HG03442 (cell line): Measurements from ENCODE around the gene CHRDL2.
A peak's percentile ranks its signal among the peaks of the same experiment; 100 is the strongest.
"Not testable (repeated sequence)": the region's sequence is repeated elsewhere in the genome, so short reads cannot be mapped to it uniquely, and the experiment has no call there.

ENCODE experiments used
- ATAC-seq: cut with Tn5 transposase; IDR thresholded peaks from one replicate; pipeline ENCODE4 v1.9.1; 2021; ENCODE audit warnings: mild to moderate bottlenecking, moderate library complexity; ENCODE audit not compliant: unreplicated experiment

Gene CHRDL2

GRCh38 chr11:74731301-74732094 lies at the start of gene CHRDL2:
Gene CHRDL2 (minus strand): TSS chr11:74731426. CDS start chr11:74730888, 538 bp downstream.
- no peak for ATAC-seq

DNA sequence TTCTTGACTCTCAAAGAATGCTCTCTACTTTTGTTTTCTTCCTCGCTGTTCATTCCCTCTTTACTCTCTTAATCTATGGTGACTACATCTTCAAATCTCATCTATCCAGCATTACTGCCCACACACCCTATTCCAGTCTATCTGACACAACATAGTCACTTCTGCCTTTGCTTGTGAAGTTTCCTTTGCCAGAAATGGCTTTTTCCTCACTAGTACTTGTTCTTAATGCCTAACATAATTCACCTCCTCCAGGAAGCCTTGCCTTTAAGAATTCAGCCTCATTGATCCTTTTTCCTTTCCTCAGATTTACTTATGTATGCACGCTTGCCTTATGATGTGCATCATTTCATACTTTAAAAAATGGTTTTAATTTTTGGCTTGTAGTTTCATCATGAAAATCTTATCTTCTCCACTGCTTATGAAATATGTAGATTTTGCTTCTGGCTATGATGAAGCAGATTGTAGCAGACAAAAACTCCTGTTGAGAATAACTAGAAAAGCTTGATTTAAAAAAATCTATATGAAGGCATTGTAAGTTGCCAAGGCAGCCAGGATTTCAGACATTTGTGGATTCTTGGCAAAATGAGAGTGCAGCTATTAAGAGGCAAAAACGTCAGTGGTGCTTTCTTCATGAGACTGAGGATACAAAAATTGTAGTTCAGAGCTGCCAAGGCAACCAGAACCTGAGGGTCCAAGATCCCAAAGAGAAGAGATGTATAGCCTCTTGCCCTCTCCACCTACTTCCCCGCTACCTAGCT lies 49.2 kb upstream of the CHRDL2 start:
- ATAC-seq = no peak

DNA sequence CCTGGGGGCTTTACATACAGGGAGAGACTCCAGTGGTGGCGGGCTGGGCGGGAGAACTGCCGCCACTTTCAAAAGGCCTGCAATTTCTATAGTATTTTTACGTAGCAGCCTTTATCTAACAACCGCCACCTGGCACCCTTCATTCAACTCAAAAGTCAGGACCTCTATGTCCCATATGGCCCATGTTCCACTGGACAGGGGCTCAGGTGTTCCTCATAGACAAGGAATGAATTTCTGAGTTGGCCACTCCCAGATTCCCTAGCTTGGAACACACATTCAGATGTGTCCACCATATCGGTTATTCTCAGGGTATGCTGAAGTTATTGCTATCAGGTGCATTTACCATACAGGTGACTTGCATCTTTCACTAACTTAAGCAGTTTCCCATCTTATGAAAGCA lies 47.4 kb upstream of the CHRDL2 start:
- ATAC-seq = no peak

- no peak for ATAC-seq
These were observed 46.7 kb upstream of the CHRDL2 start for GRCh38 chr11:74777877-74778276.

GRCh38 chr11:74777038-74777437 lies 45.8 kb upstream of the CHRDL2 start:
- no peak for ATAC-seq

- no peak for ATAC-seq
These were observed 45.3 kb upstream of the CHRDL2 start for GRCh38 chr11:74776546-74776945.

GRCh38 chr11:74775762-74776161 lies 44.5 kb upstream of the CHRDL2 start:
- ATAC-seq = no peak

DNA sequence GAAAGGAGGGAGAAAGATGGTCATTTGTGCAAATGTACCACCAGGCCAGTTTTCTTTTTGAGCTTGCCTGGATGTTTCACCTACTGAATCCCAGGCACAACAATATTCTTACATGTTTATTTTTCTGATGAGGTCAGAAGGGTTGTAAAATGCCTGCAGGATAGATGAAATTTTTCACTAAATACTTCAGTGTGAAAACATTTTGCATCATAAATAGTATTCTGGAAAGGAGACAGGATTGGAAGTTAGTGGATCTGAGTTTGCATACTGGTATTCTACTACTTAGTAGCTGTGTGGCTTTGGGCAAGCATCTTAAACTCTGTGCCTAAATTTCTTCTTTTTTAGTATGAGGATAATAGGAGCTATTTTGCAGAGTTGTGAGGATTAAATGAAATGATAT lies 42.2 kb upstream of the CHRDL2 start:
- ATAC-seq = no peak

DNA sequence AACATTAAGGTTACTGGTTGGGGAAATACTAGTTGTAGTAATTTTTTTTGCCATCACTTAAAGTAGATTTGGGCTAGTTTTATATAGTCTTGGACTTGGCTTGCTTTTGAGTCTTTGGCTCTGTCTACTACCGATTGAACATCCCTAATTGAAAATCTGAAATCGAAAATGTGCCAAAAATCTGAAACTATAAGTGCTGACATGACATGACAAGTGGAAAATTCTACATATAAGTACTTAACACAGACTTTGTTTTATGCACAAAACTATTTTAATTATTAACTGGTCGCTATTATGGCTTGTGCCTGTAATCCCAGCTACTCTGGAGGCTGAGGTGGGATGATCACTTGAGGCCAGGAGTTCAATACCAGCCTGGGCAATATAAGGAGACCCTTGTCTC lies 39.9 kb upstream of the CHRDL2 start:
- ATAC-seq = no peak

DNA sequence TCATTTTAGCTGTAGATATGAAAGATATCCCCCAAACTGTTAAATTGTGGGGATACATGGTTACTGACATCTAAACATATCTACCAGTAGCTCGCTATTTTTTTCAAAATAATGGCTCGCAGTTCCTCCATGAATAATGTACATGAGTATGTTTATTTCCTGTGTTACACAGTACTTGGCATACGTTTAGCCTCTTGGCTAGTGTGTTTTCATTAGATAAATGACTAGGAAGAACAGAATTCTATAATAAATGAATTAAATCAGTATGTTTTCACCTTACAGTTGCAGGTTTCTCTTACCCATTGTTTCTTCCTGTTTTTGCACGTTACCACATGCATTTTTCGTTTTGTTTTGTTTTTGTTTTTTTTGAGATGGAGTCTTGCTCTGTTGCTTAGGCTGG lies 39.2 kb upstream of the CHRDL2 start:
- ATAC-seq = no peak

GRCh38 chr11:74769055-74769707 lies 38.0 kb upstream of the CHRDL2 start:
- no peak for ATAC-seq

GRCh38 chr11:74768172-74768651 lies 37.0 kb upstream of the CHRDL2 start:
- peak; percentile 52 for ATAC-seq

DNA sequence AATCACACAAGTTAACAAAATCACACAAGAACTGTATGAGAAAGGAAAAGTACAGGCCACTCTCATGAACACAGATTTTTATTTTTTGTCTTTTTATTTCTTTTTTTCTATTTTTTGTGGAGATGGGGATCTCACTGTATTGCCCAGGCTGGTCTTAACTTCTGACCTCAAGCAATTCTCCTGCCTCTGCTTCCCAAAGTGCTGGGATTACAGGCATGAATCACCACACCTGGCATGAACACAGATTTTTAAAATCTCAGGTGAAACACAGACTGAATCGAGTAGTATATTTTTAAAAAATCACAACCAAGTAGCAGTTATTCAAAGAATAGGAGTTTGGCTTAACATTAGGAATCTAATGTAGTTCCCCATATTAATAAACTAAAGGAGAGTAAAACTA lies 35.7 kb upstream of the CHRDL2 start:
- ATAC-seq = no peak

GRCh38 chr11:74756571-74756970 lies 25.3 kb upstream of the CHRDL2 start:
- ATAC-seq = no peak

- ATAC-seq = no peak
These were observed 24.3 kb upstream of the CHRDL2 start for GRCh38 chr11:74755395-74755995.

DNA sequence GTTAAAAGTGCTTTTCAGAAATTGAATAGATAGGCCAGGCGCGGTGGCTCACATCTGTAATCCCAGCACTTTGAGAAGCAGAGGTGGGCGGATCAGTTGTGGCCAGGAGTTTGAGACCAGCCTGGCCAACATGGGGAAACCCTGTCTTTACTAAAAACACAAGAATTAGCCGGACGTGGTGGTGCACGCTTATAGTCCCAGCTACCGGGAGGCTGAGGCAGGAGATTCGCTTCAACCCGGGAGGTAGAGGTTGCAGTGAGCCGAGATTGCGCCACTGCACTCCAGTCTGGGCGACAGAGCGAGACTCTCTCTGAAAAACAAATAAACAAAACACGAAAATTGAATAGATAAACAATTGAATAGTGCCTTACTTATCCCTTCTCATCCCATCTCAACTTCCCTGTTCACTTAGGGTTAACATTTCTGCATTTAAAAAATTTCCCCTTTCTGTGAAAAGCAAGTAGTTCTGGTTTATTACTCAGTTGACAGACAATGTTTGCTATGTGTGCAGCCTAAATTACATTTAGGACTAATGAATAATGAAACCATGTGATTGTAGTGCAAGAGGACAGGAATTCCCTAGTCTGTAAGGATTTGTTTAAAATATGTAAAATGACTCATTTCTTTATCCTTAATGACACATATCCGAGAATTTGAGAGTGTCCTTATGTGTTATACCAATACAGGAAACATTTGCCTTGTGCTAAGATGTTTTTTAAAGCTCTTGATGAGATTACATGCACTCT lies 23.5 kb upstream of the CHRDL2 start:
- ATAC-seq = no peak

DNA sequence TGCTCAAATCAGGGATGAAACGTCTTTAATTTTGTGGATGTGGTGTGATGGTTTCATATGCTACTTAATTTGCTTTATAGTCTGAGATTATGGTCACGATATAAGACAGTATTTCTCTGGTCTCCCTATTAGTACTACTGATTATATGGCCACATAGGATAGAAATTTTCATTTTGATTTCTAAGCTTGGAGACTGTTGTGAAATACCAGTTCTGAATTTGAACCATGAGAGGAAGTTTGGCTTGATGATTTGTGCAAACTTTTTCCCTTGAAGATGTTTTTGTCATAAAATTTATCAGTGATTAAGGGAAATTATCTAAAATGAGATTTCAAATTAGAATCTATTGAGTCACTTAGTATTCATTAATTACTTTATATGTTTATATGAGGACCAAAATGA lies 20.1 kb upstream of the CHRDL2 start:
- ATAC-seq = no peak

- ATAC-seq = not testable (repeated sequence)
These were observed 19.4 kb upstream of the CHRDL2 start for GRCh38 chr11:74750598-74750997.

DNA sequence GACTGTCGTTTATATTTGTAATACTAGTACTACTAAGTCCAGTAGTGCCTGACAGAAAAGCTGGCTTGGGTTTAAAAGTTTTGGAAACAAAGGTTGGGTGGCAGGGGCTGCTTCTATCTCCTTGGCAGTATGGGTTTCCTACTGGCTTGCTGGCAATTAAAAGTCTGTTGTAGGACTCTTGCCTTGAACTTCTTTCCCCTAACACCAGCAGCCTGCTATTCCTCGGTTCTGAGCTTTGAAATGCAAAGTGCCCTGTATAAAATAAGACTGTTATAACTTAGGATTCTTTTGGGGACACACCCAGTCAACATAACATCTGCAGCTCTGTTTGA lies 18.7 kb upstream of the CHRDL2 start:
- no peak for ATAC-seq

DNA sequence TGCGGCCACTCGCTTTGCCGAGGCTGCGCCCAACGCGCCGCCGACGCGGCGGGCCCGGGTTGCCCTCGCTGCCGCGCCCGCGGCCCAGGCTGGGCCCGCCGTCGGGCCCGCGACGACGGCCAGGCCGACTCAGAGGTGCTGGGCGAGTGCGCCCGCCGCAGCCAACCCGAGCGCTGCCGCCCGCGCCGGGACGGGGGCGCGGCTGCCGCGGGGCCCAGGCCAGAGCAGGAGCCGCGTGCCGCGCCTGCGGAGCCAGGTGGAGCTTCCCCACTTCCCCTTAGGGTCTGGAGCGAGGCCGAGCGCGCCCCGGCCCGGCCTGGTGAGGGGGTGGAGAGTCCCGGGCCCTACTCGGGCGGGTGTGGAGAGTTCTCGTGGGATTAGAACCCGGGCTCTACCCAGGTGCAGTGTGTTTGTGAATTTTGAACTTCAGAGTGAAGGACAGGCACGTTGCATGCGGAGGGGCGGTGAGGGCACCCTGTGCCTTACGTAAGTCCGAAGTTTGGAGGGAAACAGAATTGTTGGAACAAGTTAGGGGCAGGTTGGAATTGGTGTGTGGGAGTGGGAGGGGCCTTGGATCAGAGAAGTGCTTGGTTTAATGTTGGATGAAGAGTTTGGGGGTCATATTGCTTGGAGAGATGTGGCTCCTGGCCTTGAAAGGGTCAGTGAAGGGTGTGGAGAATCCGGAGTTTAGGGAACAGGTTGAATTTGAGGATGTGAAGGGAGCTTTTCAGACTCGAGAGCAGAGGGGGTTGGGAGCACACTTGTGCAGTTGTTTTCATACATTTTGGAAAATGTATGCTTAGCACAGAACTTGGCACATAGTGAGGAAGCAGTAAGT lies 18.1 kb upstream of the CHRDL2 start:
- peak; percentile 48 for ATAC-seq
